DMS 273 (cell line): ENCODE measurements around the gene CNTNAP2.
"Not testable (repeated sequence)": the region's sequence is repeated elsewhere in the genome, so short reads cannot be mapped to it uniquely, and the experiment has no call there.

Experiments used
- DNase-seq: peaks from one replicate; lab custom pipeline; 2025; ENCODE audit not compliant: unreplicated experiment; lab: John Stamatoyannopoulos, UW

The CNTNAP2 gene

DNA sequence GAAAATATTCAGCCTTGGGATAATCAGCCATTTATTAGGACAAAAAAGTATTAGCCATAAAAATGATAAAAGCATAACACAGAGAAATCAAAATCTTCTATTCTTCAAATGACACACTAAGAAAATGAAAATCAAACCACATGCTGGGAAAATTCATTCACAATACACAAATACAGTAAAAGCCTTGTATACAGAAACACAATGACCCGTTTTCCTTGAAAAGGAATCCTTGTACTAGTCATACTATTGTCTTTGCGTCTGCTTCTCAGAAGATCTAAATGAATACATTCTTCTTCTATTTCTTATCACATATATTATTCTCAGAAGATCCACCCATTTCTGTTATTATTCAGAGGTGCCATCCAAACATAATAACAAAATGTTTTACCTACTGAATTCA lies 749.1 kb downstream of the CNTNAP2 start:
- DNase-seq: no peak

GRCh38 chr7:146874722-146875121 lies 758.1 kb downstream of the CNTNAP2 start:
- DNase-seq: no peak

- DNase-seq: no peak
These were observed 758.7 kb downstream of the CNTNAP2 start for GRCh38 chr7:146875237-146875785.

- DNase-seq: no peak
These were observed 759.4 kb downstream of the CNTNAP2 start for GRCh38 chr7:146875981-146876380.

DNA sequence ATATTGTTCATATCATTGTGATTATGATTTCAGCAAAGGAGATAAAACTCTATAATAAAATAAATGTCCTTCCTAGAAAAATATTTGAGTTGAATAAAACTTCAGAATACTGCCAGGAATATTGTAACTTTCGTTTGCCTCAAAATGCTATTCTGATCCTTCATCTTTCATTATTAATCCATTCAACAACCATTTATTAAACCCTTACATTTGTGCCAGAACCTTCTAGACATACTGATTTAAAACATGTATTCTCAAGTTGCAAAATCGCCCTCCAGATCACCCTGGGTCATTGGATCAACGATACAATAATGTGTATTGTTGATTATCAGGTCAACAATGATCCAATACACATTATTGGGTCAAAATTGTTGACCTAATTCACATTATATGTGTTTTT lies 759.8 kb downstream of the CNTNAP2 start:
- no peak for DNase-seq

DNA sequence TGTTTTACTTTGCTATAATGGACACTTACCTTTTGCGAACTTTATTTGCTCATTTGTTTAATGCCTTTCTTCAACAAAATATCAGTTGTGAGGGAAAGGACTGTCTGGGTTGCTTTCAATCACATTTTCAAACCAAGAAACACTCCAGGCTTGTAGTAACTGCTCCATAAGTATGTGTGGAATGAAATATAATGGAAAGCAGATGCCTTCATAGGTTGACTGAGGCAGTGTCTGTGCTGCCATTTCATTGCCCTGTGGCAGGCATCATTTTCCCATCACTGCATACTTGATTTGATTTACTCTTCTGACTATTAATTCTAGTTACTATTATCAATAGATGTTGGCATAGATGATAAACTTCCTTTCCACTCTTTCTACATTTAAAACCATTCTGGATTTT lies 762.3 kb downstream of the CNTNAP2 start:
- DNase-seq: no peak

GRCh38 chr7:146885231-146885630 lies 768.6 kb downstream of the CNTNAP2 start:
- no peak for DNase-seq

- DNase-seq: peak; percentile 12
These were observed 773.4 kb downstream of the CNTNAP2 start for GRCh38 chr7:146889806-146890555.

DNA sequence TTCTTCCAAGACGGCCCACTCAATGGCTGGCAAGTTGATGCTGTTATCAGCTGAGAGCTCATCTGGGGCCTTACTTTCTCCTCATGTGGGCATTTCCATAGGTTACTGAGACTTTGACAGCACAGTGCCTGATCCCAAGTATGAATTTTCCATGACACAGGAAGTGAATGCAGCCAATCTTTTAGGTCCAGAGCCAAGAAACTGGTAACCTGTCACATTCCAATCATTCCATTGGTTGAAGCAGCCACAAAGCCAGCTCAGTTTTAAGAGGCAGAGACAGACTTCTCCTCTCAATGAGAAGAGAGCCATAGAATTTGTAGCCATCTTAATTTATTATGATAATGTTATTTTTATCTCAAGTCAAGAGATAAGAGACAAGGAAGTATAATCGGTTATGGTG lies 775.5 kb downstream of the CNTNAP2 start:
- no peak for DNase-seq

GRCh38 chr7:146894927-146895326 lies 778.3 kb downstream of the CNTNAP2 start:
- DNase-seq: no peak

DNA sequence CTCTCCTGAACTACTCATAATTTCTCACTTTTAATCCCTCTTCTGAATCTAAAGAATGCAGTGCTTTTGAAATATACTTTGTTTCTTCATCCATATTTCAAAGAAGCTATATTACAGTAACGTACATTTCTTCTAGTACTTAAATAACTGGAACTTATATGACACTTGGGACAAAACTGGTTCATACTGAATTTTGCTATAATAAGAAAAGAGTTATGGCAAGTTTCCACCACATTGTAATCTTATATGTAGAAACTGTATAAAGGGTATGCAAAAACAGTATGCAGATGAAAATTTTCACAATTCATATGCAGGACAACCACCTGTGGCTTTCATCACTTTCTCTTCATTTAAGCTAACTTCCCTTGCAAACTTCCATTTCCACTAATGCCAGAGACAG lies 785.7 kb downstream of the CNTNAP2 start:
- DNase-seq: no peak

- DNase-seq: no peak
These were observed 786.1 kb downstream of the CNTNAP2 start for GRCh38 chr7:146902728-146903127.

DNA sequence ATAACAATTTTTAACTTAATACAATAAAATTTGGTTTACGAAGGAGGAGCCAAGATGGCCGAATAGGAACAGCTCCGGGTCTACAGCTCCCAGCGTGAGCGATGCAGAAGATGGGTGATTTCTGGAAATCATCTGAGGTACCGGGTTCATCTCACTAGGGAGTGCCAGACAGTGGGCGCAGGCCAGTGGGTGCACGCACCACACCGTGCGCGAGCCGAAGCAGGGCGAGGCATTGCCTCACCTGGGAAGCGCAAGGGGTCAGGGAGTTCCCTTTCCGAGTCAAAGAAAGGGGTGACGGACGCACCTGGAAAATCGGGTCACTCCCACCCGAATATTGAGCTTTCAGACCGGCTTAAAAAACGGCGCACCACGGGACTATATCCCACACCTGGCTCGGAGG lies 789.1 kb downstream of the CNTNAP2 start:
- DNase-seq: not testable (repeated sequence)

GRCh38 chr7:146922782-146923181 lies 806.2 kb downstream of the CNTNAP2 start:
- no peak for DNase-seq

GRCh38 chr7:146926841-146927240 lies 810.2 kb downstream of the CNTNAP2 start:
- DNase-seq: no peak

GRCh38 chr7:146937836-146938235 lies 821.2 kb downstream of the CNTNAP2 start:
- no peak for DNase-seq

DNA sequence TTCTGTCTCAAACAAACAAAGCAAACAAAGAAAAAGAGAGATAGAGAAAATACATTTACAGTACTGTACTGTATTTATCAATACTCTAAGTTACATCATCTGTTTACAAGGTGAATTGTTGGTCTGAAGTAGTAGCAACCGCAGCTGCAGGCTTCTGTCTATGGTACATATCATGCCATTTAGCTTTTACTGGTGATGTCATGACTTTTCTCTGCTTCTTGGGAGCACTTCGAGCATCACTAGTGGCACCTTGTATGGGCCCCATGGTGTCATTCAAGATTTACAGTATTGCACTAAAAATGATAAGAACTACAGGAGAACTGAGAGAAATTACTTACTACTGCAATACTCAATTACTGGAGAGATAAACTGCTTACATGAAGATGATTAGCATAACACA lies 826.9 kb downstream of the CNTNAP2 start:
- no peak for DNase-seq

- DNase-seq: no peak
These were observed 832.1 kb downstream of the CNTNAP2 start for GRCh38 chr7:146948703-146949102.

- no peak for DNase-seq
These were observed 839.7 kb downstream of the CNTNAP2 start for GRCh38 chr7:146956321-146956720.

DNA sequence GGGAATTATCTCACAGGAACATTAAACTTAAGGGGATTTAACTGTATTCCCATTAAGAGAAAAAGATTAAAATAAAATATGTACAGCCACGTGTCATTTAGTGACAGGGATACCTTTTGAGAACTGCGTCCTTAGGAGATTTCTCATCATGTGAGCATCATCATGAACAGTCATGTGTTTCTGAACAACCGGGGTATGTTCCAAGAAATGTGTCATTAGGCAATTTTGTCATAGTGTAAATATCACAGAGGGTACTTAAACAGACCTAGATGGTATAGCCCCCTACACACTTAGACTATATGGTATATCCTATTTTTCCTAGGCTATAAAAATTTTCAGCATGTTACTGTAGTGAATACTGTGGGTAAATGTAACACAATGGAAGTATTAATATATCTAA lies 840.3 kb downstream of the CNTNAP2 start:
- DNase-seq: no peak

- DNase-seq: no peak
These were observed 844.3 kb downstream of the CNTNAP2 start for GRCh38 chr7:146960773-146961391.

DNA sequence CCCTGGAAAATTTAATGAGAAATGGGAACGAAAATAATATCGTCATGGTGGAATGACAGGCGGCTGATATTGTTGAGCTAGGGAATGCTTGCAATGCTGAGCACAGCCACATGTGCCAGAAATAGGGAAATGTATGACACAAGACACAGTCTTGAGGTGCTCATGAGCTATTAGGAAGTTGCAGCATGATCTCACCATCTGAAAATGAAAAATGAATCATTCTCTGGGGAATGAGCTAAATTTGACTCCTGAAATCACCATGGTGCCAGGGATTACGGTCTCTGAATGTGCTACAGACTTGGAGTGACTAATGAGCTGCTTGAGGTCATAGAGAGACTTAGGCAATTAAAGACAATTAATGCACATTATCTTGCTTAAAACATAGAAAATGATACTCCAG lies 845.0 kb downstream of the CNTNAP2 start:
- DNase-seq: no peak

- no peak for DNase-seq
These were observed 849.7 kb downstream of the CNTNAP2 start for GRCh38 chr7:146966274-146966673.
